ENCODE measurements around the gene CDS1. TPM values are rescaled to one million over a fixed set of nuclear protein-coding genes. Genes with fewer than 3 reads are reported as not detected.
"Not testable (repeated sequence)": the region's sequence is repeated elsewhere in the genome, so short reads cannot be mapped to it uniquely, and the experiment has no call there.

CDS1 gene
- total RNA-seq (under 1 TPM; 0.47 to 0.92 (median 0.68) TPM), total RNA-seq (0.12 to 7.7 (median 1.8) reads per million in 29 experiments)
- 0.24 TPM for total RNA-seq (2013)

GRCh38 chr4:84582988-84583875 lies at the start of gene CDS1:
Gene CDS1, plus strand, starts transcription at chr4:84583127. Its CDS starts 275 bp downstream, at chr4:84583402.
- Mint-ChIP-seq H3K27me3 (peaks cover 29 to 49% of the 10 kb centered on the region in 2 donors), H3K4me3 (peak within 1 kb of the TSS; percentile 79 to 85 (median 85)), H3K4me1 (peaks cover 15 to 22% (median 19%) of the 10 kb centered on the region in 3 donors), H3K27ac (peak within 1 kb of the TSS in 1 of 2 donors; percentile 67), H3K36me3 (no peaks in the 10 kb centered on the region), H3K9me3 (peaks cover 0 to under 1% (median 0%) of the 10 kb centered on the region in 3 donors)
- H3K27ac ChIP-seq (ENCODE audit: low read length) = no peak within 1 kb of the TSS
- no peaks in the 10 kb centered on the region for H3K36me3 ChIP-seq (ENCODE audit: control insufficient read depth in 2 of 2, extremely low read depth in 1 of 2, insufficient read depth in 1 of 2, low read length in 1 of 2)
- no peaks in the 10 kb centered on the region for H3K9me3 ChIP-seq
- H3K4me1 ChIP-seq (ENCODE audit: control insufficient read depth in 1 of 2, extremely low read depth in 1 of 2, insufficient read depth in 2 of 2, low read length in 2 of 2) = peaks cover 5 to 14% of the 10 kb centered on the region in 2 experiments
- POLR2A ChIA-PET = interaction anchor here in 1 of 2 donors (0.6 kb wide), 1 partner anchor 1428 kb away, joined by 4 read pairs; no protein-coding TSS in a partner anchor
- ATAC-seq (replicated peaks in 1 of 4) (peak; percentile 72 to 81 (median 77)), DNase-seq (peak in 6 of 35 experiments; percentile 4 to 53 (median 24))
- WGBS (ENCODE audit: insufficient coverage) = 2% methylated on average over 74 of the region's 88 CpGs
- H3K4me3 ChIP-seq (ENCODE audit: control insufficient read depth in 1 of 2, extremely low read depth in 1 of 2, low read length in 1 of 2) = peak within 1 kb of the TSS; percentile 53 to 72
- CTCF ChIA-PET = interaction anchor here (0.6 to 1.2 kb wide), 2 partner anchors 17 to 81 kb away, joined by 3 to 4 read pairs; no protein-coding TSS in a partner anchor
- H3K27me3 ChIP-seq (replicated peaks in 1 of 2; ENCODE audit: control insufficient read depth in 2 of 2, extremely low read depth in 1 of 2, insufficient read depth in 2 of 2, low read length in 1 of 2) = peaks cover 12 to 22% of the 10 kb centered on the region in 2 experiments

- H3K9me3 ChIP-seq = no peaks in the 10 kb centered on the region
- H3K9me3 Mint-ChIP-seq = no peaks in the 10 kb centered on the region
- H3K27me3 ChIP-seq (replicated peaks in 1 of 2; ENCODE audit: control insufficient read depth in 2 of 2, extremely low read depth in 1 of 2, insufficient read depth in 2 of 2, low read length in 1 of 2) = no peaks in the 10 kb centered on the region
- no peak overlapping the region for H3K27ac ChIP-seq (ENCODE audit: low read length)
- H3K4me1 ChIP-seq (ENCODE audit: control insufficient read depth in 1 of 2, extremely low read depth in 1 of 2, insufficient read depth in 2 of 2, low read length in 2 of 2) = no peaks in the 10 kb centered on the region
- no peaks in the 10 kb centered on the region for H3K4me1 Mint-ChIP-seq
- H3K27ac Mint-ChIP-seq = no peak overlapping the region
- no CpG with 5 or more reads among the region's 2 CpGs for WGBS (ENCODE audit: insufficient coverage)
- no peaks in the 10 kb centered on the region for H3K36me3 Mint-ChIP-seq
- H3K4me3 ChIP-seq (ENCODE audit: control insufficient read depth in 1 of 2, extremely low read depth in 1 of 2, low read length in 1 of 2) = no peak overlapping the region
- ChIA-PET POLR2A (no interaction called here), CTCF (no interaction called here)
- H3K36me3 ChIP-seq (ENCODE audit: control insufficient read depth in 2 of 2, extremely low read depth in 1 of 2, insufficient read depth in 1 of 2, low read length in 1 of 2) = no peaks in the 10 kb centered on the region
- DNase-seq (no peak), ATAC-seq (replicated peaks in 1 of 4) (no peak)
- peaks cover 10 to 17% of the 10 kb centered on the region in 2 donors for H3K27me3 Mint-ChIP-seq
- H3K4me3 Mint-ChIP-seq = no peak overlapping the region
Observed at GRCh38 chr4:84535901-84536300, 47.0 kb upstream of the CDS1 start.

DNA sequence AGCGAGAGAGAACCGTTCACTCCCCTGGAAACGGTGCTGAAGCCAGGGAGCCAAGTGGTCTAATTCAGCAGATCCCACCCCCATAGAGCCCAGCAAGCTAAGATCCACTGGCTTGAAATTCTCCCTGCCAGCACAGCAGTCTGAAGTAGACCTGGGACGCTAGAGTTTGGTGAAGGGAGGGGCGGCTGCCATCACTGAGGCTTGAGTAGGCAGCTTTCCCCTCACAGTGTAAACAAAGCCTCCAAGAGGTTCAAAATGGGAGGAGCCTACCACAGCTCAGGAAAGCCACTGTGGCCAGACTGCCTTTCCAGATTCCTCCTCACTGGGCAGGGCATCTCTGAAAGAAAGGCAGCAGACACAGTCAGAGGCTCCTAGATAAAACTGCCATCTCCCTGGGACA lies 37.8 kb upstream of the CDS1 start:
- H3K27me3 ChIP-seq (replicated peaks in 1 of 2; ENCODE audit: control insufficient read depth in 2 of 2, extremely low read depth in 1 of 2, insufficient read depth in 2 of 2, low read length in 1 of 2) = peaks cover 3 to 10% of the 10 kb centered on the region in 2 experiments
- H3K27ac ChIP-seq (ENCODE audit: low read length) = no peak overlapping the region
- H3K27ac Mint-ChIP-seq = no peak overlapping the region
- H3K36me3 Mint-ChIP-seq = no peaks in the 10 kb centered on the region
- ATAC-seq (replicated peaks in 1 of 4) (no peak), DNase-seq (no peak)
- ChIA-PET POLR2A (no interaction called here), CTCF (no interaction called here)
- H3K36me3 ChIP-seq (ENCODE audit: control insufficient read depth in 2 of 2, extremely low read depth in 1 of 2, insufficient read depth in 1 of 2, low read length in 1 of 2) = no peaks in the 10 kb centered on the region
- no peaks in the 10 kb centered on the region for H3K9me3 Mint-ChIP-seq
- WGBS (ENCODE audit: insufficient coverage) = 80% methylated on average over 1 of the region's 5 CpGs
- H3K27me3 Mint-ChIP-seq = peaks cover 13 to 14% of the 10 kb centered on the region in 2 donors
- H3K4me3 Mint-ChIP-seq = no peak overlapping the region
- H3K9me3 ChIP-seq = no peaks in the 10 kb centered on the region
- no peaks in the 10 kb centered on the region for H3K4me1 ChIP-seq (ENCODE audit: control insufficient read depth in 1 of 2, extremely low read depth in 1 of 2, insufficient read depth in 2 of 2, low read length in 2 of 2)
- no peak overlapping the region for H3K4me3 ChIP-seq (ENCODE audit: control insufficient read depth in 1 of 2, extremely low read depth in 1 of 2, low read length in 1 of 2)
- H3K4me1 Mint-ChIP-seq = no peaks in the 10 kb centered on the region

- no peaks in the 10 kb centered on the region for H3K9me3 ChIP-seq
- H3K36me3 Mint-ChIP-seq = no peaks in the 10 kb centered on the region
- no CpG with 5 or more reads among the region's 3 CpGs for WGBS (ENCODE audit: insufficient coverage)
- H3K9me3 Mint-ChIP-seq = no peaks in the 10 kb centered on the region
- ATAC-seq (replicated peaks in 1 of 4) (no peak), DNase-seq (no peak)
- H3K4me1 Mint-ChIP-seq = no peaks in the 10 kb centered on the region
- no peak overlapping the region for H3K4me3 Mint-ChIP-seq
- POLR2A ChIA-PET = no interaction called here
- H3K36me3 ChIP-seq (ENCODE audit: control insufficient read depth in 2 of 2, extremely low read depth in 1 of 2, insufficient read depth in 1 of 2, low read length in 1 of 2) = no peaks in the 10 kb centered on the region
- H3K4me3 ChIP-seq (ENCODE audit: control insufficient read depth in 1 of 2, extremely low read depth in 1 of 2, low read length in 1 of 2) = no peak overlapping the region
- H3K4me1 ChIP-seq (ENCODE audit: control insufficient read depth in 1 of 2, extremely low read depth in 1 of 2, insufficient read depth in 2 of 2, low read length in 2 of 2) = no peaks in the 10 kb centered on the region
- H3K27me3 ChIP-seq (replicated peaks in 1 of 2; ENCODE audit: control insufficient read depth in 2 of 2, extremely low read depth in 1 of 2, insufficient read depth in 2 of 2, low read length in 1 of 2) = peaks cover 3 to 15% of the 10 kb centered on the region in 2 experiments
- no peak overlapping the region for H3K27ac ChIP-seq (ENCODE audit: low read length)
- CTCF ChIA-PET = no interaction called here
- H3K27me3 Mint-ChIP-seq = peaks cover 10 to 16% of the 10 kb centered on the region in 2 donors
- H3K27ac Mint-ChIP-seq = no peak overlapping the region
Observed at GRCh38 chr4:84547211-84547610, 35.7 kb upstream of the CDS1 start.

GRCh38 chr4:84549191-84549590 lies 33.7 kb upstream of the CDS1 start:
- ATAC-seq (replicated peaks in 1 of 4); H3K9me3 Mint-ChIP-seq; H3K36me3 ChIP-seq (ENCODE audit: control insufficient read depth in 2 of 2, extremely low read depth in 1 of 2, insufficient read depth in 1 of 2, low read length in 1 of 2); H3K9me3 ChIP-seq; H3K27ac Mint-ChIP-seq; H3K4me1 ChIP-seq (ENCODE audit: control insufficient read depth in 1 of 2, extremely low read depth in 1 of 2, insufficient read depth in 2 of 2, low read length in 2 of 2); H3K27ac ChIP-seq (ENCODE audit: low read length); H3K36me3 Mint-ChIP-seq; POLR2A ChIA-PET; DNase-seq; H3K4me3 ChIP-seq (ENCODE audit: control insufficient read depth in 1 of 2, extremely low read depth in 1 of 2, low read length in 1 of 2); H3K4me3 Mint-ChIP-seq; H3K4me1 Mint-ChIP-seq; CTCF ChIA-PET: not testable (repeated sequence)
- H3K27me3 Mint-ChIP-seq = peaks cover 9 to 16% of the 10 kb centered on the region in 2 donors
- peaks cover 3 to 15% of the 10 kb centered on the region in 2 experiments for H3K27me3 ChIP-seq (replicated peaks in 1 of 2; ENCODE audit: control insufficient read depth in 2 of 2, extremely low read depth in 1 of 2, insufficient read depth in 2 of 2, low read length in 1 of 2)
- WGBS (ENCODE audit: insufficient coverage) = 68% methylated on average over 5 of the region's 6 CpGs

DNA sequence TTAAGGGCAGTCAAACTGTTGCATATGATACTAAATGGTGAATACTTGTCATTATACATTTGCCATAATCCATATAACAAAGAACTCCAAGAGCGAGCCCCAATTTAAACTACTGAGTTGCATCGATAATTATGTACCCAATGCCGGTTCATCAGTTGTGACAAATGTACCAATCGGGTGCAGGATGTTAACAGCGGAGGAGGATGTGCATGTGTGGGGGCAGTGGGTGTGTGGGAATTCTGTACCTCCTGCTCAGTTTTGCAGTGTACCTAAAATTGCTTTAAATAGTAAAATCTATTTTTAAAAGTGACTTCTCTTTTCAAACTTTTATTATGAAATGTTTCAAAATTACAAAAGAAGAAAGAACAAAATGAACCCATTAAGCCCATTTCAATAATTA lies 20.8 kb upstream of the CDS1 start:
- CTCF ChIA-PET = no interaction called here
- no peaks in the 10 kb centered on the region for H3K4me1 ChIP-seq (ENCODE audit: control insufficient read depth in 1 of 2, extremely low read depth in 1 of 2, insufficient read depth in 2 of 2, low read length in 2 of 2)
- Mint-ChIP-seq H3K36me3 (no peaks in the 10 kb centered on the region), H3K4me1 (no peaks in the 10 kb centered on the region), H3K27me3 (peaks cover 16 to 28% of the 10 kb centered on the region in 2 donors), H3K4me3 (no peak overlapping the region), H3K9me3 (peaks cover 0 to 4% (median 0%) of the 10 kb centered on the region in 3 donors), H3K27ac (no peak overlapping the region)
- ATAC-seq (replicated peaks in 1 of 4) (no peak), DNase-seq (no peak)
- WGBS (ENCODE audit: insufficient coverage) = 90% methylated on average over 4 of the region's 5 CpGs
- H3K9me3 ChIP-seq = no peaks in the 10 kb centered on the region
- POLR2A ChIA-PET = no interaction called here
- no peaks in the 10 kb centered on the region for H3K36me3 ChIP-seq (ENCODE audit: control insufficient read depth in 2 of 2, extremely low read depth in 1 of 2, insufficient read depth in 1 of 2, low read length in 1 of 2)
- no peaks in the 10 kb centered on the region for H3K27me3 ChIP-seq (replicated peaks in 1 of 2; ENCODE audit: control insufficient read depth in 2 of 2, extremely low read depth in 1 of 2, insufficient read depth in 2 of 2, low read length in 1 of 2)
- H3K4me3 ChIP-seq (ENCODE audit: control insufficient read depth in 1 of 2, extremely low read depth in 1 of 2, low read length in 1 of 2) = no peak overlapping the region
- no peak overlapping the region for H3K27ac ChIP-seq (ENCODE audit: low read length)

Measured in T-cell (primary cell).